Fibroblast of the aortic adventitia (primary cell): ENCODE data around the gene LTK. TPM values are rescaled to one million over a fixed set of nuclear protein-coding genes. Genes with fewer than 3 reads are reported as not detected.
A peak's percentile ranks its signal among the peaks of the same experiment; 100 is the strongest.

Source experiments
- DNase-seq: peaks from one replicate; pipeline ENCODE4 v3.0.0-alpha.2; 2010; ENCODE audit warnings: low read depth
- H3K4me3 ChIP-seq: 2 replicates; pipeline ENCODE4 v1.5.1; 2011; ENCODE audit warnings: low read depth, mild to moderate bottlenecking, control low read depth, low read length, moderate library complexity
- total RNA-seq: library from RNA; depleted of rRNA; stranded (reverse); fragments of >200 nt; gene quantifications from 2 replicates; pipeline ENCODE4 v1.2.3, GENCODE V29; 2012; ENCODE audit warnings: low replicate concordance
- TF ChIP-seq, protein P1 (sequence below): IDR thresholded peaks from 2 replicates; pipeline ENCODE4 v1.5.1; 2011; ENCODE audit warnings: mild to moderate bottlenecking, low read length, control low read depth, inconsistent platforms; ENCODE audit not compliant: insufficient read depth

LTK gene
- total RNA-seq, 1 donor = under 0.01 TPM

- peak; percentile 74 for DNase-seq
- H3K4me3 ChIP-seq = no peak overlapping the region
- TF ChIP-seq, protein P1, sequence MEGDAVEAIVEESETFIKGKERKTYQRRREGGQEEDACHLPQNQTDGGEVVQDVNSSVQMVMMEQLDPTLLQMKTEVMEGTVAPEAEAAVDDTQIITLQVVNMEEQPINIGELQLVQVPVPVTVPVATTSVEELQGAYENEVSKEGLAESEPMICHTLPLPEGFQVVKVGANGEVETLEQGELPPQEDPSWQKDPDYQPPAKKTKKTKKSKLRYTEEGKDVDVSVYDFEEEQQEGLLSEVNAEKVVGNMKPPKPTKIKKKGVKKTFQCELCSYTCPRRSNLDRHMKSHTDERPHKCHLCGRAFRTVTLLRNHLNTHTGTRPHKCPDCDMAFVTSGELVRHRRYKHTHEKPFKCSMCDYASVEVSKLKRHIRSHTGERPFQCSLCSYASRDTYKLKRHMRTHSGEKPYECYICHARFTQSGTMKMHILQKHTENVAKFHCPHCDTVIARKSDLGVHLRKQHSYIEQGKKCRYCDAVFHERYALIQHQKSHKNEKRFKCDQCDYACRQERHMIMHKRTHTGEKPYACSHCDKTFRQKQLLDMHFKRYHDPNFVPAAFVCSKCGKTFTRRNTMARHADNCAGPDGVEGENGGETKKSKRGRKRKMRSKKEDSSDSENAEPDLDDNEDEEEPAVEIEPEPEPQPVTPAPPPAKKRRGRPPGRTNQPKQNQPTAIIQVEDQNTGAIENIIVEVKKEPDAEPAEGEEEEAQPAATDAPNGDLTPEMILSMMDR = peak; percentile 99
Measured at GRCh38 chr15:41465822-41466421, 47.7 kb downstream of the LTK start.

GRCh38 chr15:41464889-41465580 is 48.6 kb downstream of the LTK start:
- TF ChIP-seq, protein P1 = no peak

DNA sequence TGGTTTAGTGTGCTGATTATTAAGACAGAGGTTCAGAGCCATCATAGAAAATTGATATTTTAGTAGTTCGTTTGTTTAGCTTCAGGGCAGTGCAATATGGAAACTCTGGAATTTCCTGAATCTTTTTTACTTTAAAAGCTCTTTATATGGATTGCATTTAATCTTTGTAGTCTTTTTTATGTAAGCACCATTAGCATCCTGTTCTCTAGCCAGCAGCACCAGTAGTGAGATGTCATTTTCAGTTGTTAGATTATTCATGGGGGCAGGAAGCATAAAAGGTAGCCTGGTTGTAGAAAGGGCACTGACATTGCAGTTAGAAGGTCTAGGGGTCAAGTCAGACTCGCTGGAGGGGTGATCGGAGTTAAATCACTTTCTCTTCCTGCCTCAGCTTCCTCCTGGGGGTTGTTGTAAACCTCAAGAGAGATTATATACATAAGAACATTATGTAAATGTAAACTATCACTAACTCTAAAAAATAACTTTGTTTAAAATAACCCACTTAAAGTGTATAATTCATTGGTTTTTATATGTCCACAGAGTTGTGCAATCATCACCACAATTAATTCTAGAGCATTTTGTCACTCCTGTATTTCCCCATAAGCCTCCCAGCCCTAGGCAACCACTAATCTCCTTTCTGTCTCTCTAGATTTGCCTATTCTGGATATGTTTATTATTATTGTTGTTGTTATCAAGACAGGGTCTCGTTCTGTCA is 51.4 kb downstream of the LTK start:
- TF ChIP-seq, protein P1 = no peak
- no peak for DNase-seq
- no peak overlapping the region for H3K4me3 ChIP-seq

More at GRCh38 chr15:41464889-41465580, 48.6 kb downstream of the LTK start:
- no peak for DNase-seq
- H3K4me3 ChIP-seq = no peak overlapping the region

Other genes starting within 250 kb of the LTK start
- 0.25 and 9.0 TPM in 2 replicates for gene OIP5, start 181.2 kb downstream of the LTK start, total RNA-seq
- 21.3 and 85.8 TPM in 2 replicates for gene NUSAP1, start 180.9 kb downstream of the LTK start, total RNA-seq
- gene NDUFAF1, start 111.3 kb downstream of the LTK start, total RNA-seq = 22.1 and 23.9 TPM in 2 replicates
- 29.5 and 29.6 TPM in 2 replicates for gene RTF1, start 96.7 kb downstream of the LTK start, total RNA-seq
- 1.4 and 1.8 TPM in 2 replicates for gene ITPKA, start 20.0 kb downstream of the LTK start, total RNA-seq
- gene RPAP1, start 30.4 kb upstream of the LTK start, total RNA-seq = 10.7 and 16.3 TPM in 2 replicates
- 8.0 and 20.2 TPM in 2 replicates for gene TYRO3, start 45.4 kb upstream of the LTK start, total RNA-seq
- gene MGA, start 146.6 kb upstream of the LTK start, total RNA-seq = 49.2 and 64.6 TPM in 2 replicates